Caco-2 (cell line): ENCODE measurements around the gene TMEM143. TPM values are rescaled to one million over a fixed set of nuclear protein-coding genes. Genes with fewer than 3 reads are reported as not detected.

Experiments used
- BruUV-seq: library from RNA; stranded (reverse); fragments of 400-500 nt; replicated peaks from 2 replicates; lab custom pipeline; 2021; lab: Mats Ljungman, UMichigan
- CTCF ChIA-PET: fragments of 300-600 bp; sonication (Branson Sonifier 250); formaldehyde crosslinking; loops from one replicate; lab custom pipeline; 2022; ENCODE audit warnings: antibody characterized with exemption; lab: Charles Lee
- POLR2A ChIA-PET: fragments of 300-600 bp; sonication (Branson Sonifier 250); formaldehyde crosslinking; loops from one replicate; lab custom pipeline; 2022; ENCODE audit warnings: antibody characterized with exemption; lab: Charles Lee
- DNase-seq, 2 experiments: peaks; one replicate each; pipeline versions ENCODE4 v3.0.0 to v3.0.0-alpha.2; 2020 to 2022
- H3K27me3 ChIP-seq: replicated peaks from 2 replicates; pipeline ENCODE4 v1.6.0; 2011; ENCODE audit warnings: low read length; ENCODE audit not compliant: control insufficient read depth, insufficient read depth
- H3K36me3 ChIP-seq: 2 replicates; pipeline ENCODE4 v1.5.1; 2011; ENCODE audit warnings: low read length; ENCODE audit not compliant: control insufficient read depth, insufficient read depth
- H3K4me1 ChIP-seq: fragments of 250-450 bp; sonication (Bioruptor Pico); 2 replicates; pipeline ENCODE4 v1.5.1; 2020; ENCODE audit warnings: mild to moderate bottlenecking
- H3K4me3 ChIP-seq: 2 replicates; pipeline ENCODE4 v1.5.1; 2011; ENCODE audit warnings: low read depth, mild to moderate bottlenecking, control low read depth, low read length
- H3K9me3 ChIP-seq: fragments of 250-450 bp; sonication (Bioruptor Pico); 2 replicates; pipeline ENCODE4 v1.5.1; 2020; ENCODE audit warnings: mild to moderate bottlenecking, moderate library complexity
- H3K27ac Mint-ChIP-seq: one replicate; pipeline ENCODE4 v1.8.0; 2022; ENCODE audit warnings: mixed read lengths; ENCODE audit not compliant: unreplicated experiment
- H3K27me3 Mint-ChIP-seq: one replicate; pipeline ENCODE4 v1.8.0; 2022; ENCODE audit warnings: mixed read lengths; ENCODE audit not compliant: insufficient read depth, unreplicated experiment
- H3K36me3 Mint-ChIP-seq: one replicate; pipeline ENCODE4 v1.8.0; 2022; ENCODE audit warnings: mild to moderate bottlenecking, mixed read lengths; ENCODE audit not compliant: insufficient read depth, unreplicated experiment
- H3K4me1 Mint-ChIP-seq: one replicate; pipeline ENCODE4 v1.8.0; 2022; ENCODE audit warnings: low read depth, mixed read lengths; ENCODE audit not compliant: unreplicated experiment
- H3K4me3 Mint-ChIP-seq: one replicate; pipeline ENCODE4 v1.8.0; 2022; ENCODE audit warnings: mild to moderate bottlenecking, moderate library complexity, mixed read lengths; ENCODE audit not compliant: unreplicated experiment
- H3K9me3 Mint-ChIP-seq: one replicate; pipeline ENCODE4 v1.8.0; 2022; ENCODE audit warnings: mixed read lengths; ENCODE audit not compliant: unreplicated experiment
- CTCF ChIP-seq, 2 experiments: fragments of 200-600 bp in 1 of 2; IDR thresholded peaks; 1 replicate in 1 of 2; 2 replicates in 1 of 2; pipeline versions ENCODE4 v1.5.1 to v1.8.0; 2011 to 2022; ENCODE audit warnings: antibody characterized with exemption in 1 of 2, control low read depth in 1 of 2, inconsistent platforms in 1 of 2, low read depth in 1 of 2, low read length in 1 of 2, mild to moderate bottlenecking in 1 of 2, moderate library complexity in 1 of 2; ENCODE audit not compliant: insufficient read depth in 1 of 2, severe bottlenecking in 1 of 2, unreplicated experiment in 1 of 2
- intact Hi-C: fragments of 100-400 bp; cut with micrococcal nuclease; formaldehyde crosslinking; loops from one replicate; pipeline ENCODE4 v1.10.0; 2022; ENCODE audit not compliant: unreplicated experiment
- total RNA-seq: library from RNA; stranded (reverse); gene quantifications from 2 replicates; pipeline ENCODE4 v1.2.3, GENCODE V29; 2022

The TMEM143 gene
- total RNA-seq, 1 experiment from 2014 or later = 24.4 TPM

DNA sequence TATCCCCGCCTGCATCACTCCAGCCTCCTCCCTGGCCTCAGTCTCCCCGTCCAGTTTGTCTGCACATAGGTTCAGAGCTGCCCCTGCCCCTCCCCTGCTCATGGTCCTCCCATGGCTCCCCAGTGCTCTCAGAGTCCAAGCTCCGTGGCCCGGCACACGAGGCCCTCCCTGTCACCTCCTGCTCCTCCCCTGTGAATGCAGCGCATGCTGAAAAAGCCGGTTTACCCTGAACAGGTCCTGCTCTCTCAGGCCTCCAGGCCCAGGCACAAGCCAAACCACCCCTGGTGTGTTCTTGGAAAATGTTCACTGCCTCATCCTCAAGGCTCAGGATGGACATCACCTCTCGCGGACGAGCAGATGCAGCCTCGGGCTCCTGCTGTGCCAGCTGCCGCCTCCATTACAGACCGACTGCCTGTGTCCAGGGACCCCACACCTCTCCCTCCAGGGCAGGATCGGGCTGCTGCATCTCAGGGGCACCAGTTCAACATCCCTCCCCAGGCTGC is 25.4 kb downstream of the TMEM143 start:
- Mint-ChIP-seq H3K4me3 (no peak overlapping the region), H3K27ac (no peak overlapping the region), H3K9me3 (no peaks in the 10 kb centered on the region), H3K36me3 (peaks cover 14% of the 10 kb centered on the region), H3K4me1 (peaks cover 10% of the 10 kb centered on the region), H3K27me3 (no peaks in the 10 kb centered on the region)
- intact Hi-C loops = no loop called here
- DNase-seq = no peak
- Histone ChIP-seq H3K9me3 (no peaks in the 10 kb centered on the region), H3K36me3 (no peaks in the 10 kb centered on the region), H3K4me1 (no peaks in the 10 kb centered on the region), H3K27me3 (no peaks in the 10 kb centered on the region), H3K4me3 (no peak overlapping the region)
- ChIA-PET POLR2A (interaction anchor here (1.3 kb wide), 1 partner anchor 17 kb away, joined by 3 read pairs; no protein-coding TSS in a partner anchor), CTCF (no interaction called here)
- TF ChIP-seq CTCF (IDR thresholded peaks at IDR 0.05; ENCODE audit: insufficient read depth in 1 of 2, low read depth in 1 of 2, low read length in 1 of 2, severe bottlenecking in 1 of 2, unreplicated experiment in 1 of 2) = no peak
- no TSS peak for BruUV-seq

DNA sequence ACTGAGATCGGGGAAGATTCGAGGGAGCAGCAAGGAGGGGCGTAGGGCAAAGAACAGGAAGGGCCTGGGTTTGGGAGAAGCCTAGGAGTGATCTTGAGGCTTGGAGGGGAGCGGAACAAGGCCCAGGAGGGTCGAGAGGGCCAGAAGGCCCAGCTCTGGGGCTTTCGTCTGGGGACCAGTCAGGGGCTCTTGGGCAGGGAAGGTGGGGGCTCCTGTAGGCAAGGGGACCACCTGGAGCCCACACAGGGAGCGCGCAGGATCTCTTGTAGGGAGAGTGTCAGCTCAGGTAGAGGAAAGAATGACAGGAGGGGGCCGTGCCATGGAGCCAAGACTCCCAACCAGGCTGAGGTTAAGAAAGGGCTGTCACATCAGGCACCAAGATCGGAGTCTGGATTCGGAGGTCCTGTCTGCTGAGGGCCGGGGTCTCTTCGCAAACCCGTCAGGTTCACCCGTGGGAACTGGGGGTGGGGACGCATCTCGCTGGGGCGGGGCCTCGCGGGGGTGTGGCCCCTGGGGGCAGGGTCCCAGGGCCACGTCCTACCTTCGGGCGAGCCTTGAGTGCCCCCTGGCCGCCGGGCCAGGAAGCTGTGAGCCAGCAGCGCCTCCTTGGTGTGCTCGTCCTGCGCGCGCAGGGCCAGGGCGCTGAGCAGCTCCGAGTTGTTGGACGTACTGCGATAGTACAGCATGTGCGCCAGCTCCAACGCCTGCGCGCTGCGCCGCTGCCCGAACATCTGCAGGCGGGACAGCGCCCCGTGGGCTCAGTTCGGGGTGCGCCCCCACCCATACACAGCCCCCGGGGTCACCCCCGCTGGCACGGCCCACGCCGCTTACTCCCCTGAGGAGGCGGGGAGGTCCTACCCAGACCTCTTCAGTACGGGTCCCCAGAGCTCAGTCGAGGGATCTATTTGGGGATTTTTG is 30.0 kb downstream of the TMEM143 start:
- POLR2A ChIA-PET = interaction anchor here (0.5 to 3.2 kb wide), 16 partner anchors 12 to 1328 kb away, joined by 3 to 65 read pairs (median 4); partner anchors contain the start of genes GRWD1, KDELR1, SYNGR4 and TMEM143
- H3K4me1 ChIP-seq = peaks cover 5% of the 10 kb centered on the region
- BruUV-seq = no TSS peak
- Mint-ChIP-seq H3K27ac (peak overlapping the region; percentile 89), H3K9me3 (no peaks in the 10 kb centered on the region), H3K4me3 (peak overlapping the region; percentile 80), H3K36me3 (peaks cover 53% of the 10 kb centered on the region), H3K27me3 (no peaks in the 10 kb centered on the region), H3K4me1 (peaks cover 25% of the 10 kb centered on the region)
- no peaks in the 10 kb centered on the region for H3K36me3 ChIP-seq
- CTCF ChIA-PET = interaction anchor here (0.6 to 3.2 kb wide), 42 partner anchors 11 to 1995 kb away, joined by 3 to 76 read pairs (median 5); partner anchors contain the start of genes CARD8, GRIN2D, KDELR1 and RPL18
- peak; percentile 82 to 95 for TF ChIP-seq CTCF (IDR thresholded peaks at IDR 0.05; ENCODE audit: insufficient read depth in 1 of 2, low read depth in 1 of 2, low read length in 1 of 2, severe bottlenecking in 1 of 2, unreplicated experiment in 1 of 2)
- H3K4me3 ChIP-seq = peak overlapping the region; percentile 54
- no peaks in the 10 kb centered on the region for H3K9me3 ChIP-seq
- peak; percentile 94 to 95 for DNase-seq
- H3K27me3 ChIP-seq = no peaks in the 10 kb centered on the region
- intact Hi-C loops = loop anchor here (1.0 to 5.0 kb wide), 4 partner anchors 12 to 254 kb away; a partner anchor contains a TSS
